ACHN (cell line): ENCODE data around the gene PELI2.

Source experiments
- DNase-seq: peaks from one replicate; pipeline ENCODE4 v3.0.0-alpha.2; 2015
- in situ Hi-C: cut with HindIII; loops from 2 replicates; pipeline ENCODE4 v1.10.0; 2017; ENCODE audit warnings: low sequenced_read_pairs, low pct_ligation_motif_present, low pct_unique_long_range_greater_than_20kb

The PELI2 gene

GRCh38 chr14:56189307-56189706 lies 71.1 kb downstream of the PELI2 start:
- no peak for DNase-seq
- in situ Hi-C loops = no loop called here

- in situ Hi-C loops = no loop called here
- no peak for DNase-seq
Measured at GRCh38 chr14:56193347-56193746, 75.1 kb downstream of the PELI2 start.

- no peak for DNase-seq
- in situ Hi-C loops = no loop called here
Measured at GRCh38 chr14:56194042-56194441, 75.8 kb downstream of the PELI2 start.

- no peak for DNase-seq
- in situ Hi-C loops = no loop called here
Measured at GRCh38 chr14:56195223-56195622, 77.0 kb downstream of the PELI2 start.

GRCh38 chr14:56195704-56196103 lies 77.5 kb downstream of the PELI2 start:
- DNase-seq = no peak
- in situ Hi-C loops = no loop called here

GRCh38 chr14:56196274-56196673 lies 78.1 kb downstream of the PELI2 start:
- in situ Hi-C loops = no loop called here
- DNase-seq = no peak

- in situ Hi-C loops = no loop called here
- DNase-seq = no peak
Measured at GRCh38 chr14:56197150-56197549, 78.9 kb downstream of the PELI2 start.

GRCh38 chr14:56198438-56198837 lies 80.2 kb downstream of the PELI2 start:
- DNase-seq = no peak
- in situ Hi-C loops = no loop called here

- no peak for DNase-seq
- in situ Hi-C loops = no loop called here
Measured at GRCh38 chr14:56199095-56199981, 81.1 kb downstream of the PELI2 start.

GRCh38 chr14:56199982-56200577 lies 81.9 kb downstream of the PELI2 start:
- in situ Hi-C loops = no loop called here
- no peak for DNase-seq

GRCh38 chr14:56202256-56202655 lies 84.0 kb downstream of the PELI2 start:
- in situ Hi-C loops = no loop called here
- no peak for DNase-seq

GRCh38 chr14:56205881-56206280 lies 87.7 kb downstream of the PELI2 start:
- DNase-seq = no peak
- in situ Hi-C loops = no loop called here

- no peak for DNase-seq
- in situ Hi-C loops = no loop called here
Measured at GRCh38 chr14:56206596-56206995, 88.4 kb downstream of the PELI2 start.

GRCh38 chr14:56207626-56208292 lies 89.5 kb downstream of the PELI2 start:
- no peak for DNase-seq
- in situ Hi-C loops = no loop called here

GRCh38 chr14:56208520-56208919 lies 90.3 kb downstream of the PELI2 start:
- in situ Hi-C loops = no loop called here
- no peak for DNase-seq

- in situ Hi-C loops = no loop called here
- no peak for DNase-seq
Measured at GRCh38 chr14:56210571-56210970, 92.4 kb downstream of the PELI2 start.

GRCh38 chr14:56211084-56211483 lies 92.9 kb downstream of the PELI2 start:
- in situ Hi-C loops = no loop called here
- no peak for DNase-seq

- DNase-seq = no peak
- in situ Hi-C loops = no loop called here
Measured at GRCh38 chr14:56211844-56212243, 93.6 kb downstream of the PELI2 start.

GRCh38 chr14:56212521-56212920 lies 94.3 kb downstream of the PELI2 start:
- in situ Hi-C loops = no loop called here
- DNase-seq = no peak

- no peak for DNase-seq
- in situ Hi-C loops = no loop called here
Measured at GRCh38 chr14:56213306-56213705, 95.1 kb downstream of the PELI2 start.
